ENCODE measurements around the gene PPP1R13L. TPM values are rescaled to one million over a fixed set of nuclear protein-coding genes. Genes with fewer than 3 reads are reported as not detected.

Gene PPP1R13L
- total RNA-seq, 1 donor = 2.8 TPM

DNA sequence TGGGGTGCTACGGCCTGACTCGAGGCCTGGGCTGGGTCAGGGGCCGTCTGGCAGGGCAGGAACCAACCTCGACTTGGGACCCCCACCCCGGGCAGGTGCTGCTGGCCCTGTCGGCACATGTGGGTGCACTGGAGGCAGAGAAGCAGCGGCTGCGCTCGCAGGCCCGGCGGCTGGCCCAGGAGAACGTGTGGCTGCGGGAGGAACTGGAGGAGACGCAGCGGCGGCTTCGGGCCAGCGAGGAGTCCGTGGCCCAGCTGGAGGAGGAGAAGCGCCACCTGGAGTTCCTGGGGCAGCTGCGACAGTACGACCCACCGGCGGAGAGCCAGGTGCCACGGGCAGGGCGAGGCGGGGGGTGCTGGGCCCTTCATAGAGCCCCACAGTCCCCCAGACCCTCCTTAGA lies 58.4 kb downstream of the PPP1R13L start:
- no peak for TF ChIP-seq CTCF (IDR thresholded peaks at IDR 0.05; ENCODE audit: insufficient read depth, low read length)
- no peak overlapping the region for H3K4me3 ChIP-seq (ENCODE audit: low read depth, low read length)
- no peak for DNase-seq (ENCODE audit: low read depth)

- TF ChIP-seq CTCF (IDR thresholded peaks at IDR 0.05; ENCODE audit: insufficient read depth, low read length) = no peak
- DNase-seq (ENCODE audit: low read depth) = no peak
- H3K4me3 ChIP-seq (ENCODE audit: low read depth, low read length) = no peak overlapping the region
Measured at GRCh38 chr19:45345506-45345860, 59.4 kb downstream of the PPP1R13L start.

- H3K4me3 ChIP-seq (ENCODE audit: low read depth, low read length) = no peak overlapping the region
- TF ChIP-seq CTCF (IDR thresholded peaks at IDR 0.05; ENCODE audit: insufficient read depth, low read length) = no peak
- DNase-seq (ENCODE audit: low read depth) = no peak
Measured at GRCh38 chr19:45344621-45345505, 60.0 kb downstream of the PPP1R13L start.

GRCh38 chr19:45342911-45343310 lies 62.0 kb downstream of the PPP1R13L start:
- TF ChIP-seq CTCF (IDR thresholded peaks at IDR 0.05; ENCODE audit: insufficient read depth, low read length) = no peak
- no peak for DNase-seq (ENCODE audit: low read depth)
- no peak overlapping the region for H3K4me3 ChIP-seq (ENCODE audit: low read depth, low read length)

GRCh38 chr19:45340899-45341453 lies 63.9 kb downstream of the PPP1R13L start:
- TF ChIP-seq CTCF (IDR thresholded peaks at IDR 0.05; ENCODE audit: insufficient read depth, low read length) = no peak
- no peak overlapping the region for H3K4me3 ChIP-seq (ENCODE audit: low read depth, low read length)
- DNase-seq (ENCODE audit: low read depth) = peak; percentile 18

DNA sequence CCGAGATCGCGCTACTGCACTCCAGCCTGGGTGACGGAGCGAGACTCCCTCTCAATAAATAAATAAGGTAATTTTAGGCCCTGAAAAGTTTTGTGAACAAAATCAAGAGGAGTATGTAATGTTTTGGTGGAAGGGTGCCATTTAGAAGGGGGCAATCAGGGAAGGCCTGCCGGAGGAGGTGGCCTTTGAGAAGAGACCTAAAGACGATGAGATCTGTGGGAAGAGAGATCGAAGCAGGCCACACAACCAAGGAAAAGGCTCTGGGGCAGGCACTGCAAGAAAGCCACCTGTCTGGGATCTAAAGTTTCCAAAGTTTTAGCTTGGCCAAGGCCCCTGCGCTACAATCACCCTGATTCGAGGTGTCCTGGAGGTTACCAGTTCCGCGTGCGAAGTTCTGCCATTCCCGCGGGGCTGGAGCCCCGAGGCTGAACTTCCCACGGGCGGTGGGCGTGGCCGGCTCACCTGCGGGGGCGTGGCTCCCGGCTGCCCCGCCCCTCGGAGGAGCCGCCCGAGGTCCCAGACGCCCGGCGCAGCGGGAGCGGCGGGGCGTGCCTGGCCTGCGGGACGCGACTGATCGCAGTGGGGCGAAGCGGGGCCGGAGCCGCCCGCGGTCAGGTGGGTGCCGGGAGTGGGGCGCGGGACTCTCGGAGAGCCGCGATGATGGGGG lies 64.5 kb downstream of the PPP1R13L start, which contains the start of gene KLC3:
Gene KLC3, plus strand, starts transcription at position 519 of the 667 bp plus-strand sequence. CDS start 4,792 bp downstream, outside the sequence.
- TF ChIP-seq CTCF (IDR thresholded peaks at IDR 0.05; ENCODE audit: insufficient read depth, low read length) = no peak
- no peak within 1 kb of the TSS for H3K4me3 ChIP-seq (ENCODE audit: low read depth, low read length)
- DNase-seq (ENCODE audit: low read depth) = no peak
